ENCODE data around the gene JARID2.

DNA sequence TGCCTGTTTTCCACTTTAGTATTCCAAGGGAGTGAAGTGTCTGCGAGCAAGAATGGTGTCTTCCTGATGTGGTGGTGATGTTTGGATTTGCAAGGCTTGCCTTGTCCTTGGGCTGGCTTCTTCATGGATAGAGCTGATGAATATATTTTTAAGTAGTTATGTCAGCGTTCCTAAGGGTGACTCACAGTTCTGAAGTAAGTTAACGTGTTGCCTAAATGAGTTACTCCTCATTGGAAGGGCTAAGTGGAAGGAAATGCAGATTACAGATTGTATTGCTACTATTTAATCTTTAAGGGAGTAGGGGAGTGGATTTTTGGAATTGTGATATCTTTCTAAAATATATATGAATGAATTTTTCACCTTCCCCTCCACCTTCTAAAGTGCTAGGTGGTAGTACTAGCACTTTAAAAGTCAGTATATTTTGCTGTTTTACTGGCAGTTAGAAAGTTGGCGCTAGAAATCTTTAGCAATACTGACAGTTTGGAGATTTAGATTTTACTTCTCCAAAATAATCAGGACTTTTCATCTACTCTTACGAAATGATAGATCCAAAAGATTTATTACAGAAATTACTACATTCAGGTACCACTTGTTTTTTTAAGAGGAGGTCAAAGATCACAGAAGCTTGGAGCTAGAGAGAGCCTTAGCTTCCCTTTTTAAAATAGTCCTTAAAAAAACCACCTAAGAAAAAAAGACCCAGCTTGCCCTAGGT is 197.4 kb downstream of the JARID2 start:
- TF ChIP-seq, protein P1, sequence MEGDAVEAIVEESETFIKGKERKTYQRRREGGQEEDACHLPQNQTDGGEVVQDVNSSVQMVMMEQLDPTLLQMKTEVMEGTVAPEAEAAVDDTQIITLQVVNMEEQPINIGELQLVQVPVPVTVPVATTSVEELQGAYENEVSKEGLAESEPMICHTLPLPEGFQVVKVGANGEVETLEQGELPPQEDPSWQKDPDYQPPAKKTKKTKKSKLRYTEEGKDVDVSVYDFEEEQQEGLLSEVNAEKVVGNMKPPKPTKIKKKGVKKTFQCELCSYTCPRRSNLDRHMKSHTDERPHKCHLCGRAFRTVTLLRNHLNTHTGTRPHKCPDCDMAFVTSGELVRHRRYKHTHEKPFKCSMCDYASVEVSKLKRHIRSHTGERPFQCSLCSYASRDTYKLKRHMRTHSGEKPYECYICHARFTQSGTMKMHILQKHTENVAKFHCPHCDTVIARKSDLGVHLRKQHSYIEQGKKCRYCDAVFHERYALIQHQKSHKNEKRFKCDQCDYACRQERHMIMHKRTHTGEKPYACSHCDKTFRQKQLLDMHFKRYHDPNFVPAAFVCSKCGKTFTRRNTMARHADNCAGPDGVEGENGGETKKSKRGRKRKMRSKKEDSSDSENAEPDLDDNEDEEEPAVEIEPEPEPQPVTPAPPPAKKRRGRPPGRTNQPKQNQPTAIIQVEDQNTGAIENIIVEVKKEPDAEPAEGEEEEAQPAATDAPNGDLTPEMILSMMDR (IDR thresholded peaks at IDR 0.05; ENCODE audit: low read depth, low read length), result no peak
- TF ChIP-seq POLR2A (IDR thresholded peaks at IDR 0.05; ENCODE audit: extremely low read depth, insufficient read length), result no peak

All from NB4 (cell line).